HEK293 (cell line): Measurements from ENCODE around the gene MKLN1.

Experiments
- CTCF ChIP-seq: fragments of 450-650 bp; formaldehyde crosslinking; IDR thresholded peaks from 2 replicates; pipeline ENCODE4 v1.5.1; 2016; ENCODE audit warnings: missing biosample characterization, missing genetic modification characterization
- PRDM10 ChIP-seq: fragments of 450-650 bp; formaldehyde crosslinking; IDR thresholded peaks from 2 replicates; pipeline ENCODE4 v1.5.1; 2016; ENCODE audit warnings: missing biosample characterization, missing genetic modification characterization
- PRDM4 ChIP-seq: fragments of 450-650 bp; formaldehyde crosslinking; IDR thresholded peaks from 2 replicates; pipeline ENCODE4 v1.5.1; 2017; ENCODE audit warnings: missing biosample characterization, missing genetic modification characterization
- REST ChIP-seq: fragments of 450-650 bp; formaldehyde crosslinking; IDR thresholded peaks from 2 replicates; pipeline ENCODE4 v1.5.1; 2016; ENCODE audit warnings: missing biosample characterization, missing genetic modification characterization
- ZNF121 ChIP-seq: fragments of 450-650 bp; formaldehyde crosslinking; IDR thresholded peaks from 2 replicates; pipeline ENCODE4 v1.5.1; 2016; ENCODE audit warnings: missing biosample characterization, missing genetic modification characterization
- ZNF16 ChIP-seq: fragments of 450-650 bp; formaldehyde crosslinking; IDR thresholded peaks from 2 replicates; pipeline ENCODE4 v1.5.1; 2016; ENCODE audit warnings: low read depth, missing biosample characterization, missing genetic modification characterization
- ZNF174 ChIP-seq: fragments of 450-650 bp; formaldehyde crosslinking; IDR thresholded peaks from 2 replicates; pipeline ENCODE4 v1.5.0; 2017; ENCODE audit warnings: missing biosample characterization, mild to moderate bottlenecking, missing genetic modification characterization
- ZNF248 ChIP-seq: fragments of 450-650 bp; formaldehyde crosslinking; IDR thresholded peaks from 2 replicates; pipeline ENCODE4 v1.5.1; 2017; ENCODE audit warnings: missing biosample characterization, missing genetic modification characterization
- ZNF561 ChIP-seq: fragments of 450-650 bp; IDR thresholded peaks from 2 replicates; pipeline ENCODE4 v1.5.1; 2018; ENCODE audit warnings: missing biosample characterization, missing genetic modification characterization, borderline replicate concordance
- ZNF610 ChIP-seq: fragments of 450-650 bp; formaldehyde crosslinking; IDR thresholded peaks from 2 replicates; pipeline ENCODE4 v1.5.1; 2016; ENCODE audit warnings: missing biosample characterization, missing genetic modification characterization, borderline replicate concordance
- ZNF768 ChIP-seq: fragments of 450-650 bp; formaldehyde crosslinking; IDR thresholded peaks from 2 replicates; pipeline ENCODE4 v1.5.1; 2018; ENCODE audit warnings: missing biosample characterization, mild to moderate bottlenecking, missing genetic modification characterization
- ZSCAN30 ChIP-seq: fragments of 450-650 bp; IDR thresholded peaks from 2 replicates; pipeline ENCODE4 v1.5.1; 2018; ENCODE audit warnings: missing biosample characterization, mild to moderate bottlenecking, missing genetic modification characterization, moderate library complexity
- TF ChIP-seq, protein P1 (sequence below): fragments of 450-650 bp; formaldehyde crosslinking; IDR thresholded peaks from 2 replicates; pipeline ENCODE4 v1.5.1; 2016; ENCODE audit warnings: missing biosample characterization, missing genetic modification characterization
- TF ChIP-seq, protein P2 (sequence below): fragments of 450-650 bp; formaldehyde crosslinking; IDR thresholded peaks from 2 replicates; pipeline ENCODE4 v1.5.1; 2016; ENCODE audit warnings: missing biosample characterization, missing genetic modification characterization

- TF ChIP-seq CTCF (no peak), ZNF121 (no peak), ZNF768 (tag by site-specific recombination) (no peak), ZSCAN30 (tag by site-specific recombination) (no peak), PRDM4 (tag by site-specific recombination) (no peak), ZNF248 (tag by site-specific recombination) (no peak), PRDM10 (no peak), ZNF561 (no peak), REST (tag by site-specific recombination) (no peak), ZNF610 (no peak), ZNF16 (tag by site-specific recombination) (no peak), ZNF174 (no peak)
- TF ChIP-seq, protein P1, sequence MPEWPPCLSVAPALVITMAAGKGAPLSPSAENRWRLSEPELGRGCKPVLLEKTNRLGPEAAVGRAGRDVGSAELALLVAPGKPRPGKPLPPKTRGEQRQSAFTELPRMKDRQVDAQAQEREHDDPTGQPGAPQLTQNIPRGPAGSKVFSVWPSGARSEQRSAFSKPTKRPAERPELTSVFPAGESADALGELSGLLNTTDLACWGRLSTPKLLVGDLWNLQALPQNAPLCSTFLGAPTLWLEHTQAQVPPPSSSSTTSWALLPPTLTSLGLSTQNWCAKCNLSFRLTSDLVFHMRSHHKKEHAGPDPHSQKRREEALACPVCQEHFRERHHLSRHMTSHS (tag by site-specific recombination) = no peak
- TF ChIP-seq, protein P2, sequence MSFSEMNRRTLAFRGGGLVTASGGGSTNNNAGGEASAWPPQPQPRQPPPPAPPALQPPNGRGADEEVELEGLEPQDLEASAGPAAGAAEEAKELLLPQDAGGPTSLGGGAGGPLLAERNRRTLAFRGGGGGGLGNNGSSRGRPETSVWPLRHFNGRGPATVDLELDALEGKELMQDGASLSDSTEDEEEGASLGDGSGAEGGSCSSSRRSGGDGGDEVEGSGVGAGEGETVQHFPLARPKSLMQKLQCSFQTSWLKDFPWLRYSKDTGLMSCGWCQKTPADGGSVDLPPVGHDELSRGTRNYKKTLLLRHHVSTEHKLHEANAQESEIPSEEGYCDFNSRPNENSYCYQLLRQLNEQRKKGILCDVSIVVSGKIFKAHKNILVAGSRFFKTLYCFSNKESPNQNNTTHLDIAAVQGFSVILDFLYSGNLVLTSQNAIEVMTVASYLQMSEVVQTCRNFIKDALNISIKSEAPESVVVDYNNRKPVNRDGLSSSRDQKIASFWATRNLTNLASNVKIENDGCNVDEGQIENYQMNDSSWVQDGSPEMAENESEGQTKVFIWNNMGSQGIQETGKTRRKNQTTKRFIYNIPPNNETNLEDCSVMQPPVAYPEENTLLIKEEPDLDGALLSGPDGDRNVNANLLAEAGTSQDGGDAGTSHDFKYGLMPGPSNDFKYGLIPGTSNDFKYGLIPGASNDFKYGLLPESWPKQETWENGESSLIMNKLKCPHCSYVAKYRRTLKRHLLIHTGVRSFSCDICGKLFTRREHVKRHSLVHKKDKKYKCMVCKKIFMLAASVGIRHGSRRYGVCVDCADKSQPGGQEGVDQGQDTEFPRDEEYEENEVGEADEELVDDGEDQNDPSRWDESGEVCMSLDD (tag by site-specific recombination) = no peak
Observed at GRCh38 chr7:131322061-131322460, 5.6 kb upstream of the MKLN1 start.
